MCF 10A (cell line): Measurements from ENCODE around the gene CTNNA2. TPM values are rescaled to one million over a fixed set of nuclear protein-coding genes. Genes with fewer than 3 reads are reported as not detected.

Experiments used
- BruUV-seq: library from RNA; stranded (reverse); fragments of 400-500 nt; replicated peaks from 2 replicates; lab custom pipeline; 2021; lab: Mats Ljungman, UMichigan
- CTCF ChIA-PET: fragments of 300-600 bp; sonication (Branson Sonifier 250); formaldehyde crosslinking; extraction: SDS; loops from one replicate; lab custom pipeline; 2021; ENCODE audit warnings: antibody characterized with exemption, inconsistent platforms; lab: Yijun Ruan, JAX
- POLR2A ChIA-PET: fragments of 300-600, 350-650 bp; sonication (Branson Sonifier 250); formaldehyde crosslinking; extraction: SDS; loops from one replicate; lab custom pipeline; 2020; ENCODE audit warnings: antibody characterized with exemption, inconsistent platforms; lab: Yijun Ruan, JAX
- DNase-seq: peaks from one replicate; pipeline ENCODE4 v3.0.0-alpha.2; 2018; ENCODE audit not compliant: unreplicated experiment
- H3K27ac Mint-ChIP-seq: one replicate; pipeline ENCODE4 v1.8.0; 2022; ENCODE audit warnings: mild to moderate bottlenecking, low read depth, mixed read lengths; ENCODE audit not compliant: unreplicated experiment
- H3K27me3 Mint-ChIP-seq: one replicate; pipeline ENCODE4 v1.8.0; 2022; ENCODE audit warnings: mixed read lengths; ENCODE audit not compliant: insufficient read depth, unreplicated experiment
- H3K36me3 Mint-ChIP-seq: one replicate; pipeline ENCODE4 v1.8.0; 2022; ENCODE audit warnings: mild to moderate bottlenecking, moderate library complexity, mixed read lengths; ENCODE audit not compliant: insufficient read depth, unreplicated experiment
- H3K4me1 Mint-ChIP-seq: one replicate; pipeline ENCODE4 v1.8.0; 2022; ENCODE audit warnings: mixed read lengths; ENCODE audit not compliant: insufficient read depth, unreplicated experiment
- H3K4me3 Mint-ChIP-seq: one replicate; pipeline ENCODE4 v1.8.0; 2022; ENCODE audit warnings: mild to moderate bottlenecking, moderate library complexity, mixed read lengths; ENCODE audit not compliant: unreplicated experiment
- H3K9me3 Mint-ChIP-seq: one replicate; pipeline ENCODE4 v1.8.0; 2022; ENCODE audit warnings: mixed read lengths; ENCODE audit not compliant: unreplicated experiment
- CTCF ChIP-seq: fragments of 200-600 bp; IDR thresholded peaks from one replicate; pipeline ENCODE4 v1.8.0; 2022; ENCODE audit warnings: antibody characterized with exemption, mild to moderate bottlenecking; ENCODE audit not compliant: unreplicated experiment
- intact Hi-C: fragments of 100-400 bp; cut with micrococcal nuclease; formaldehyde crosslinking; loops from 2 replicates; pipeline ENCODE4 v1.14.1; 2022
- total RNA-seq: library from RNA; stranded (reverse); gene quantifications from 2 replicates; pipeline ENCODE4 v1.2.3, GENCODE V29; 2022

Gene CTNNA2
- total RNA-seq, 1 experiment from 2014 or later, result not detected

DNA sequence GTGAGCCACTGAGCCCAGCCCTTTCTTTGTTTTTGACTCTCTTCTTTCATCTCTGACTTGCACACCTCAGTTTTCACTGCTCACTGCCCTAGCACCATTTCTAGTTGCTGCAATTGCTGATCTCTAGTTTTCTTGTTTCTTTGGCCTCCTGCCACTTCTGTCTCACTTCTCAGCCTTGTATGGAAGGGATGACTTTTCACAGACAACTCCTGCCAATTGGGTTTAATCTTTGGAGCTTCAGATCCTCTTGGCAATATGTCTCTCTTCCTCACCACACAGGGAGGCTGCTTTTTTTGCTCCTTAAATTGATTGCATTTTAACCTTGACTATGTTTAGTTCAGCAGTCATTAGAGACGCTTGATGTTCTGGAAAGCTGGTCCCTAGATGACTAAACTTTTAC is 323.1 kb downstream of the CTNNA2 start:
- Mint-ChIP-seq H3K4me1 (no peaks in the 10 kb centered on the region), H3K27ac (no peak overlapping the region), H3K4me3 (no peak overlapping the region), H3K27me3 (no peaks in the 10 kb centered on the region), H3K36me3 (no peaks in the 10 kb centered on the region), H3K9me3 (no peaks in the 10 kb centered on the region)
- no peak for TF ChIP-seq CTCF
- no peak for DNase-seq
- intact Hi-C loops, result no loop called here
- ChIA-PET POLR2A (no interaction called here), CTCF (interaction anchor here (0.6 to 1.1 kb wide), 5 partner anchors 7 to 952 kb away, joined by 3 to 5 read pairs (median 4); no protein-coding TSS in a partner anchor)
- BruUV-seq, result no TSS peak

DNA sequence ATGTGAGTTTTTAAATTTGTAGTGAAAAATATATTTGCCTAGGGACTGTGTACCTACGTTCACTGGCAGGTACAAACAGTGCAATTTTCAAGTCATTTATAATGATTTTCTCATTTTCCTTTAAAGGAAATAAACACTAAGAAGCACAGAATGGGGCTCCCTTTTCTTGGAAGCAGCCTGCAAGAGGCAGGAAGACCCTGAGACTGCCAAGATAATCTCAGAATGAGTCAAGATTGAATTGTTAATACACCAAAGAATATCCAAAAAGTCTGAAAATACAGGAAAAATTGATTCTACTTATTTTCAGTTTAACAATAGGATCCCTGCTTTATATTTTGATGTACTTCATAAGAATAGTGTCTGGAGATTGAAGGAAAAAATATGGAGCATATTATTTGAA is 331.2 kb downstream of the CTNNA2 start:
- no peaks in the 10 kb centered on the region for H3K4me1 Mint-ChIP-seq
- no TSS peak for BruUV-seq
- no peaks in the 10 kb centered on the region for H3K36me3 Mint-ChIP-seq
- no peak for TF ChIP-seq CTCF
- intact Hi-C loops, result no loop called here
- no peak overlapping the region for H3K4me3 Mint-ChIP-seq
- ChIA-PET POLR2A (no interaction called here), CTCF (interaction anchor here (0.6 to 0.7 kb wide), 2 partner anchors 72 to 271 kb away, joined by 3 read pairs; no protein-coding TSS in a partner anchor)
- no peak for DNase-seq
- H3K27ac Mint-ChIP-seq, result no peak overlapping the region
- H3K9me3 Mint-ChIP-seq, result no peaks in the 10 kb centered on the region
- no peaks in the 10 kb centered on the region for H3K27me3 Mint-ChIP-seq

DNA sequence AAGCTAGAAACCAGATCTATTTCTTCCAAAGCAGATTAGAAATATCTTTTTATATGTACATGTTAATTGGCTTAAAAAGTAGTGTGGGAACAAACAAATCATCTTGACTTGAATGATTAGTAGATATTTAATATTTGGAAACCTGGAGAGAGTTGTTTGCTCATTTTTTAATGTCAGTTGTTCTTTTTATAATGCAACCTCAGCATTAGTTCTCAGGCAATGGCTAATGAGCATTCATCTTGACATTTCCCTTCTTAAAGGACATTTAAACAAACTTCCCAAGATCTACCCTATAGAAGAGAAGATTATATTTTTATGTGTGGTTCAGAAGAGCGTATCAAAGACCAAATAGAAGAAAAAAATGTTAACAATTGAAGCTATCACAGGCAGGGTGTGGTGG is 334.0 kb downstream of the CTNNA2 start:
- DNase-seq, result no peak
- H3K9me3 Mint-ChIP-seq, result no peaks in the 10 kb centered on the region
- ChIA-PET POLR2A (no interaction called here), CTCF (interaction anchor here (0.7 to 2.9 kb wide), 3 partner anchors 9 to 611 kb away, joined by 4 to 18 read pairs (median 5); no protein-coding TSS in a partner anchor)
- no peak overlapping the region for H3K4me3 Mint-ChIP-seq
- no peaks in the 10 kb centered on the region for H3K4me1 Mint-ChIP-seq
- no peak for TF ChIP-seq CTCF
- H3K36me3 Mint-ChIP-seq, result no peaks in the 10 kb centered on the region
- intact Hi-C loops, result no loop called here
- H3K27ac Mint-ChIP-seq, result no peak overlapping the region
- H3K27me3 Mint-ChIP-seq, result peaks cover 12% of the 10 kb centered on the region
- no TSS peak for BruUV-seq

DNA sequence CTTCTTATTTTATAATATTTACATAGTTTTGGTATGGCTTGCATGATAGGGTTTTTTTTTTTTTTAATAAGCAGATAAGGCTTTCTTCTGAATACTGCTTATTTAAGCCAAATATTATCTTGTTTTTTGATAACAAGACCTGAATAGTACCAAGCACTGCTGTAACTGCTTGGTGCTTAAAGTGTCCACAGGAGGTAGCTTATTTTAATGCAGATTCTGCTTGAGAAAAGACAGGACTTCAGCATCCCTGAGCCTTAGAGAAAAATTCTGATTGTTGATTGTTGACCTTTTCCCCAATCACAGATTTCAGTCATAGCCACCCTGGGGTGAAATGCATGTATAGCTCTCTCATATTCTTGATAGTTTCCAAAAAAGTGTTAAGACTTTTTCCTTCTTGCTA is 336.4 kb downstream of the CTNNA2 start:
- no peaks in the 10 kb centered on the region for H3K4me1 Mint-ChIP-seq
- H3K27ac Mint-ChIP-seq, result no peak overlapping the region
- TF ChIP-seq CTCF, result no peak
- DNase-seq, result no peak
- ChIA-PET POLR2A (no interaction called here), CTCF (no interaction called here)
- BruUV-seq, result no TSS peak
- no peaks in the 10 kb centered on the region for H3K36me3 Mint-ChIP-seq
- H3K27me3 Mint-ChIP-seq, result peaks cover 12% of the 10 kb centered on the region
- H3K4me3 Mint-ChIP-seq, result no peak overlapping the region
- H3K9me3 Mint-ChIP-seq, result no peaks in the 10 kb centered on the region
- intact Hi-C loops, result no loop called here
